ENCODE results near the gene ZFTA.

Gene ZFTA

GRCh38 chr11:63749624-63750023 lies 19.0 kb downstream of the ZFTA start:
- DNase-seq (ENCODE audit: low spot score) = no peak

GRCh38 chr11:63747011-63747410 lies 21.6 kb downstream of the ZFTA start:
- no peak for DNase-seq (ENCODE audit: low spot score)

GRCh38 chr11:63745304-63746170 lies 23.0 kb downstream of the ZFTA start:
- DNase-seq (ENCODE audit: low spot score) = no peak

GRCh38 chr11:63738720-63739360 lies 29.7 kb downstream of the ZFTA start:
- peak; percentile 69 for DNase-seq (ENCODE audit: low spot score)

- no peak for DNase-seq (ENCODE audit: low spot score)
Measured at GRCh38 chr11:63737718-63738117, 30.9 kb downstream of the ZFTA start.

- DNase-seq (ENCODE audit: low spot score) = no peak
Measured at GRCh38 chr11:63736864-63737263, 31.7 kb downstream of the ZFTA start.

- DNase-seq (ENCODE audit: low spot score) = no peak
Measured at GRCh38 chr11:63729326-63729725, 39.2 kb downstream of the ZFTA start.

GRCh38 chr11:63720611-63721010 lies 48.0 kb downstream of the ZFTA start:
- DNase-seq (ENCODE audit: low spot score) = no peak

- no peak for DNase-seq (ENCODE audit: low spot score)
Measured at GRCh38 chr11:63719987-63720386, 48.6 kb downstream of the ZFTA start.

- DNase-seq (ENCODE audit: low spot score) = no peak
Measured at GRCh38 chr11:63719001-63719400, 49.6 kb downstream of the ZFTA start.

Data from kidney capillary endothelial cell (primary cell).